Astrocyte of the spinal cord (primary cell): ENCODE data around the gene ARAF.
"Not testable (repeated sequence)": the region's sequence is repeated elsewhere in the genome, so short reads cannot be mapped to it uniquely, and the experiment has no call there.

Experiments used
- DNase-seq: peaks from one replicate; pipeline ENCODE4 v3.0.0; 2011; ENCODE audit warnings: low read depth, low spot score
- H3K4me3 ChIP-seq: 2 replicates; pipeline ENCODE4 v1.5.1; 2011; ENCODE audit warnings: low read depth, mild to moderate bottlenecking, low read length, moderate library complexity
- CTCF ChIP-seq: IDR thresholded peaks from 2 replicates; pipeline ENCODE4 v1.5.1; 2012; ENCODE audit warnings: low read depth, mild to moderate bottlenecking, low read length, inconsistent platforms
- in situ Hi-C: cut with HindIII; loops from 2 replicates; pipeline ENCODE4 v1.10.0; 2017; ENCODE audit warnings: low sequenced_read_pairs

Gene ARAF

DNA sequence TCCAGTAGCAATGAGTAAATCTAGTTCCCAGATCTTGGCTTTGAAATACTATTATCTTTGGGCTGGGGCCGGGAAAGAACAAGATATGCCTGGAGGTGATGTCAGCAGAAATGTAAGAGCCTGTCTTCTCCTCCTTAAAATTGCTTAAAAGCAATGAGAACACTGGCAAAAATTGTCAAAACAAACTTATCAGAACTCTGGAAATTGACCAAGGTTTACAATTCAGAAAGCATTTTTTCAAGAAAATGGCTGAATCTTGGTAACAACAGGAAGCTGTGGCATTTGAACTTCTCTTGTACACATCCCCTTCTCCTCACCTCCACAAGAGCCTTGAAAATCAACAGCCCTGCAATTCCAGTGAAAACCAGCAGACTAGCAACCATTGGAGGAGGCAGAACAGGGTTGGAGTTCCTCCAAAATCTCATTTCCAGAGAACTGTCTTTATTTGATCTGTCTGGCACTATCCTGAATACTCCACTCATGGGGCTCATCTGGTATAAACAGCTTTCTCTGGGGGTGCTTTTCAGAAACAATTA lies 34.8 kb downstream of the ARAF start:
- DNase-seq: peak; percentile 80
- TF ChIP-seq CTCF: no peak
- in situ Hi-C loops: no loop called here
- H3K4me3 ChIP-seq: no peak overlapping the region

GRCh38 chrX:47596256-47596655 lies 35.3 kb downstream of the ARAF start:
- no peak overlapping the region for H3K4me3 ChIP-seq
- no peak for TF ChIP-seq CTCF
- in situ Hi-C loops: no loop called here
- peak; percentile 23 for DNase-seq

- no peak for TF ChIP-seq CTCF
- in situ Hi-C loops: no loop called here
- no peak for DNase-seq
- no peak overlapping the region for H3K4me3 ChIP-seq
These were observed 36.2 kb downstream of the ARAF start for GRCh38 chrX:47597222-47597621.

- H3K4me3 ChIP-seq, DNase-seq, in situ Hi-C loops: not testable (repeated sequence)
These were observed 42.1 kb downstream of the ARAF start for GRCh38 chrX:47603125-47603524.

DNA sequence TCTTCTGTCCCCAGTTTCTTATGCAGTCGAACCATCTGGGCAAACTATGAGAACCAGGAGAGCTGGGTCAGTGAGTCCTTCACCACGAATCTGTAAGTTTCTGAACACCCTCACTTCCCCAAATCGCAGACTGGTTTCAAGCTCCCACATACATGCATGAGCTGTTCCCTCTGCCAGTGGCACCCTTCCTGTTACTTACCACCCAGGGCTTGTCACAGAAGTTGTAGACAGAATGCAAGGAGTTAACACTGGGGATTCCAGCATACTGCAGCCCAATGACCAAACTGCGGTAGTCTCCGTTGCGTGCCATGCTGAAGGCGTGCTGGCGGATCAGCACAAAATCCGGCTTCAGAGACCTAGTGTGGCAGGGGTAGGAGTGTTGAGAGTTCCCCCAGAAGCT lies 44.0 kb downstream of the ARAF start:
- no peak overlapping the region for H3K4me3 ChIP-seq
- in situ Hi-C loops: no loop called here
- no peak for DNase-seq
- TF ChIP-seq CTCF: no peak

GRCh38 chrX:47607091-47607490 lies 46.1 kb downstream of the ARAF start:
- in situ Hi-C loops: no loop called here
- DNase-seq: no peak
- TF ChIP-seq CTCF: no peak
- no peak overlapping the region for H3K4me3 ChIP-seq

- no peak overlapping the region for H3K4me3 ChIP-seq
- no peak for TF ChIP-seq CTCF
- in situ Hi-C loops: no loop called here
- DNase-seq: no peak
These were observed 47.3 kb downstream of the ARAF start for GRCh38 chrX:47608130-47608810.
